ENCODE data around the gene ATP1B2.

DNA sequence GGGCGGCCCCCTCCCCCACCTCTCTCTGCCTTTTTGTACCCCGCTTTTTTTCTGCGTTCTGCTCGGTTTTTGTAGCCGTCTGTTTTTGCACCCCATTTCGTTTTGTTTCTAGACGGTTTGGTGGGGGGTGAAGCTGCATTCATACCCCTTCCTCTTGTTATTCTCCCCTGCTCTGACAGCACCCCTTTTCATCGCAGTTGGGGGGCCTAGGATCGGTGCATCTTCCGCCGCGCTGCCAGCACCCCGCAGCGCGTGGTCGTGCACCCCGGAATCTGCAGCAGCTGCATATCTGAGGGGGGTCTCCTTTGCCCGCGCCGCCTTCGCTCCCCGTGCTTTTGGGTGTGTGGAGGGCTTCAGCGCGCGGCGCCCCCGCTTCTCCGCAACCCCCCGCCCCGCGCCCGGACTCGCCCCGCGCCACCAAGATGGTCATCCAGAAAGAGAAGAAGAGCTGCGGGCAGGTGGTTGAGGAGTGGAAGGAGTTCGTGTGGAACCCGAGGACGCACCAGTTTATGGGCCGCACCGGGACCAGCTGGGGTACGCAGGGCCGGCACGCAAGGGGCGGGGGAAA, 455 bp downstream of the ATP1B2 start:
- TF ChIP-seq POLR2AphosphoS5 (IDR thresholded peaks at IDR 0.05; ENCODE audit: low read depth, low read length), result no peak
- no peak for TF ChIP-seq JUND (IDR thresholded peaks at IDR 0.05)
- no peak for TF ChIP-seq TAF1 (IDR thresholded peaks at IDR 0.05; ENCODE audit: borderline replicate concordance, low read depth, low read length)
- TF ChIP-seq, protein P1, sequence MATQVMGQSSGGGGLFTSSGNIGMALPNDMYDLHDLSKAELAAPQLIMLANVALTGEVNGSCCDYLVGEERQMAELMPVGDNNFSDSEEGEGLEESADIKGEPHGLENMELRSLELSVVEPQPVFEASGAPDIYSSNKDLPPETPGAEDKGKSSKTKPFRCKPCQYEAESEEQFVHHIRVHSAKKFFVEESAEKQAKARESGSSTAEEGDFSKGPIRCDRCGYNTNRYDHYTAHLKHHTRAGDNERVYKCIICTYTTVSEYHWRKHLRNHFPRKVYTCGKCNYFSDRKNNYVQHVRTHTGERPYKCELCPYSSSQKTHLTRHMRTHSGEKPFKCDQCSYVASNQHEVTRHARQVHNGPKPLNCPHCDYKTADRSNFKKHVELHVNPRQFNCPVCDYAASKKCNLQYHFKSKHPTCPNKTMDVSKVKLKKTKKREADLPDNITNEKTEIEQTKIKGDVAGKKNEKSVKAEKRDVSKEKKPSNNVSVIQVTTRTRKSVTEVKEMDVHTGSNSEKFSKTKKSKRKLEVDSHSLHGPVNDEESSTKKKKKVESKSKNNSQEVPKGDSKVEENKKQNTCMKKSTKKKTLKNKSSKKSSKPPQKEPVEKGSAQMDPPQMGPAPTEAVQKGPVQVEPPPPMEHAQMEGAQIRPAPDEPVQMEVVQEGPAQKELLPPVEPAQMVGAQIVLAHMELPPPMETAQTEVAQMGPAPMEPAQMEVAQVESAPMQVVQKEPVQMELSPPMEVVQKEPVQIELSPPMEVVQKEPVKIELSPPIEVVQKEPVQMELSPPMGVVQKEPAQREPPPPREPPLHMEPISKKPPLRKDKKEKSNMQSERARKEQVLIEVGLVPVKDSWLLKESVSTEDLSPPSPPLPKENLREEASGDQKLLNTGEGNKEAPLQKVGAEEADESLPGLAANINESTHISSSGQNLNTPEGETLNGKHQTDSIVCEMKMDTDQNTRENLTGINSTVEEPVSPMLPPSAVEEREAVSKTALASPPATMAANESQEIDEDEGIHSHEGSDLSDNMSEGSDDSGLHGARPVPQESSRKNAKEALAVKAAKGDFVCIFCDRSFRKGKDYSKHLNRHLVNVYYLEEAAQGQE (IDR thresholded peaks at IDR 0.05; ENCODE audit: low read depth, low read length), result no peak
- no peak for TF ChIP-seq FOXM1 (IDR thresholded peaks at IDR 0.05; ENCODE audit: low read depth)
- TF ChIP-seq, protein P2, sequence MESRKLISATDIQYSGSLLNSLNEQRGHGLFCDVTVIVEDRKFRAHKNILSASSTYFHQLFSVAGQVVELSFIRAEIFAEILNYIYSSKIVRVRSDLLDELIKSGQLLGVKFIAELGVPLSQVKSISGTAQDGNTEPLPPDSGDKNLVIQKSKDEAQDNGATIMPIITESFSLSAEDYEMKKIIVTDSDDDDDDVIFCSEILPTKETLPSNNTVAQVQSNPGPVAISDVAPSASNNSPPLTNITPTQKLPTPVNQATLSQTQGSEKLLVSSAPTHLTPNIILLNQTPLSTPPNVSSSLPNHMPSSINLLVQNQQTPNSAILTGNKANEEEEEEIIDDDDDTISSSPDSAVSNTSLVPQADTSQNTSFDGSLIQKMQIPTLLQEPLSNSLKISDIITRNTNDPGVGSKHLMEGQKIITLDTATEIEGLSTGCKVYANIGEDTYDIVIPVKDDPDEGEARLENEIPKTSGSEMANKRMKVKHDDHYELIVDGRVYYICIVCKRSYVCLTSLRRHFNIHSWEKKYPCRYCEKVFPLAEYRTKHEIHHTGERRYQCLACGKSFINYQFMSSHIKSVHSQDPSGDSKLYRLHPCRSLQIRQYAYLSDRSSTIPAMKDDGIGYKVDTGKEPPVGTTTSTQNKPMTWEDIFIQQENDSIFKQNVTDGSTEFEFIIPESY (IDR thresholded peaks at IDR 0.05; ENCODE audit: borderline replicate concordance, low read depth), result no peak
- TF ChIP-seq, protein P3, sequence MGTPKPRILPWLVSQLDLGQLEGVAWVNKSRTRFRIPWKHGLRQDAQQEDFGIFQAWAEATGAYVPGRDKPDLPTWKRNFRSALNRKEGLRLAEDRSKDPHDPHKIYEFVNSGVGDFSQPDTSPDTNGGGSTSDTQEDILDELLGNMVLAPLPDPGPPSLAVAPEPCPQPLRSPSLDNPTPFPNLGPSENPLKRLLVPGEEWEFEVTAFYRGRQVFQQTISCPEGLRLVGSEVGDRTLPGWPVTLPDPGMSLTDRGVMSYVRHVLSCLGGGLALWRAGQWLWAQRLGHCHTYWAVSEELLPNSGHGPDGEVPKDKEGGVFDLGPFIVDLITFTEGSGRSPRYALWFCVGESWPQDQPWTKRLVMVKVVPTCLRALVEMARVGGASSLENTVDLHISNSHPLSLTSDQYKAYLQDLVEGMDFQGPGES (IDR thresholded peaks at IDR 0.05; ENCODE audit: low read depth, low read length), result no peak
- TF ChIP-seq, protein P4, sequence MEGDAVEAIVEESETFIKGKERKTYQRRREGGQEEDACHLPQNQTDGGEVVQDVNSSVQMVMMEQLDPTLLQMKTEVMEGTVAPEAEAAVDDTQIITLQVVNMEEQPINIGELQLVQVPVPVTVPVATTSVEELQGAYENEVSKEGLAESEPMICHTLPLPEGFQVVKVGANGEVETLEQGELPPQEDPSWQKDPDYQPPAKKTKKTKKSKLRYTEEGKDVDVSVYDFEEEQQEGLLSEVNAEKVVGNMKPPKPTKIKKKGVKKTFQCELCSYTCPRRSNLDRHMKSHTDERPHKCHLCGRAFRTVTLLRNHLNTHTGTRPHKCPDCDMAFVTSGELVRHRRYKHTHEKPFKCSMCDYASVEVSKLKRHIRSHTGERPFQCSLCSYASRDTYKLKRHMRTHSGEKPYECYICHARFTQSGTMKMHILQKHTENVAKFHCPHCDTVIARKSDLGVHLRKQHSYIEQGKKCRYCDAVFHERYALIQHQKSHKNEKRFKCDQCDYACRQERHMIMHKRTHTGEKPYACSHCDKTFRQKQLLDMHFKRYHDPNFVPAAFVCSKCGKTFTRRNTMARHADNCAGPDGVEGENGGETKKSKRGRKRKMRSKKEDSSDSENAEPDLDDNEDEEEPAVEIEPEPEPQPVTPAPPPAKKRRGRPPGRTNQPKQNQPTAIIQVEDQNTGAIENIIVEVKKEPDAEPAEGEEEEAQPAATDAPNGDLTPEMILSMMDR (IDR thresholded peaks at IDR 0.05), result no peak
- no peak for TF ChIP-seq RAD21 (IDR thresholded peaks at IDR 0.05; ENCODE audit: low read length)
- TF ChIP-seq EZH2phosphoT487 (IDR thresholded peaks at IDR 0.05; ENCODE audit: borderline replicate concordance, low read depth), result 0 out of 2 replicates have a peak, but pooled peaks have one; percentile 57
- TF ChIP-seq NRF1 (IDR thresholded peaks at IDR 0.05; ENCODE audit: low read depth, low read length), result no peak
